ENCODE data around the gene APOC3.
"Not testable (repeated sequence)": the region's sequence is repeated elsewhere in the genome, so short reads cannot be mapped to it uniquely, and the experiment has no call there.

Gene APOC3

GRCh38 chr11:116832350-116833290 is 2.9 kb downstream of the APOC3 start:
- DNase-seq: no peak

DNA sequence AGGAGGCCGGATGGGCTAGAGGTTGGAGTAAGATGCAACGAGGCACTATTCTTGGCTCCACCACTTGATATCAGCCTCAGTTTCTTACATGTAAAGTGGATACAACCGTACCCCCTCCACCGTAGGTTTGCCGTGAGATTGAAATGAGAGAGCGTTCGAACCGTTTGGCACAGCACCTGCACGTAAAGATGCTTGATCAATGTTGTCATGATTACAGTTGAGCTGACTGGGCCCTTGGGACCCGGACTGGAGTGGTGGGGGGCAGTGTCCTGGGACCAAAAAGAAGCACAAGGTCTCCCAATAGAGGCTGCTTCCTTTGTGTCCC is 3.7 kb downstream of the APOC3 start:
- DNase-seq: no peak

- DNase-seq: no peak
Measured at GRCh38 chr11:116833816-116834534, 4.3 kb downstream of the APOC3 start.

GRCh38 chr11:116834535-116835041 is 4.9 kb downstream of the APOC3 start:
- DNase-seq: not testable (repeated sequence)

GRCh38 chr11:116835042-116835772 is 5.5 kb downstream of the APOC3 start:
- DNase-seq: no peak

DNA sequence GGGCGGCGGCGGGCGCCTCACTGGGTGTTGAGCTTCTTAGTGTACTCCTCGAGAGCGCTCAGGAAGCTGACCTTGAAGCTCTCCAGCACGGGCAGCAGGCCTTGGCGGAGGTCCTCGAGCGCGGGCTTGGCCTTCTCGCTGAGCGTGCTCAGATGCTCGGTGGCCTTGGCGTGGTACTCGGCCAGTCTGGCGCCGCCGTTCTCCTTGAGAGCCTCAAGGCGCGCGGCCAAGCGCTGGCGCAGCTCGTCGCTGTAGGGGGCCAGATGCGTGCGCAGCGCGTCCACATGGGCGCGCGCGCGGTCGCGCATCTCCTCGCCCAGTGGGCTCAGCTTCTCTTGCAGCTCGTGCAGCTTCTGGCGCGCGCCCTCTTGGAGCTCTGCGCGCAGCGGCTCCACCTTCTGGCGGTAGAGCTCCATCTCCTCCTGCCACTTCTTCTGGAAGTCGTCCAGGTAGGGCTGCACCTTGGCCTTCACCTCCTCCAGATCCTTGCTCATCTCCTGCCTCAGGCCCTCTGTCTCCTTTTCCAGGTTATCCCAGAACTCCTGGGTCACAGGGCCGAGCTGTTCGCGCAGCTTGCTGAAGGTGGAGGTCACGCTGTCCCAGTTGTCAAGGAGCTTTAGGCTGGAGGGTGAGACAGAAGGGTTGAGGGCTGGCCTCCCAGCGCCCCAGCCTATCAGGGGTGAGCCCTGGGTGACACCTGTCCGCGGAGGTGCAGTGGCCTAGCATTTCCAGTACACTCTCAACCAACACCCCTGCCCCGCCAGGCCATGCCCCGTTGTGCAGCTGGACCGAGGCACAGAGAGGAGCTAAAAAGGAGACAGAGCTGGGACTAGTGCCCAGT is 6.3 kb downstream of the APOC3 start:
- peak; percentile 76 for DNase-seq

DNA sequence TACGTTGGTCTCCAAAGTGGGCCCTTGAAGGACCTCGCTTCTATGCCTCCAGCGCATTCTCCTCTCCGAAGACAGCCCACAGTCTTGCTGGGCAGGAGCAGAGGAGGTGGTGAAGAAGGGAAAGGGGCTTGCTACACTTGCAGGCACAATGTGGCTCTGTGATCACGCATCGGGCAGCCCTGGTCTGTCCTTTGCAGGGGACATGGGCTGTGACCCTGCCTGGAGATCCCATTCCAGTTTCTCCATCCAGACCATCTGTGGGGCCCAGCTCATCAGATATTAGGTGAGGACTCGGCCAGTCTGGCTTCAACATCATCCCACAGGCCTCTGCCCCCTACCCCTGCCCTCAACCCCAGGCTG is 6.9 kb downstream of the APOC3 start:
- DNase-seq: no peak

DNA sequence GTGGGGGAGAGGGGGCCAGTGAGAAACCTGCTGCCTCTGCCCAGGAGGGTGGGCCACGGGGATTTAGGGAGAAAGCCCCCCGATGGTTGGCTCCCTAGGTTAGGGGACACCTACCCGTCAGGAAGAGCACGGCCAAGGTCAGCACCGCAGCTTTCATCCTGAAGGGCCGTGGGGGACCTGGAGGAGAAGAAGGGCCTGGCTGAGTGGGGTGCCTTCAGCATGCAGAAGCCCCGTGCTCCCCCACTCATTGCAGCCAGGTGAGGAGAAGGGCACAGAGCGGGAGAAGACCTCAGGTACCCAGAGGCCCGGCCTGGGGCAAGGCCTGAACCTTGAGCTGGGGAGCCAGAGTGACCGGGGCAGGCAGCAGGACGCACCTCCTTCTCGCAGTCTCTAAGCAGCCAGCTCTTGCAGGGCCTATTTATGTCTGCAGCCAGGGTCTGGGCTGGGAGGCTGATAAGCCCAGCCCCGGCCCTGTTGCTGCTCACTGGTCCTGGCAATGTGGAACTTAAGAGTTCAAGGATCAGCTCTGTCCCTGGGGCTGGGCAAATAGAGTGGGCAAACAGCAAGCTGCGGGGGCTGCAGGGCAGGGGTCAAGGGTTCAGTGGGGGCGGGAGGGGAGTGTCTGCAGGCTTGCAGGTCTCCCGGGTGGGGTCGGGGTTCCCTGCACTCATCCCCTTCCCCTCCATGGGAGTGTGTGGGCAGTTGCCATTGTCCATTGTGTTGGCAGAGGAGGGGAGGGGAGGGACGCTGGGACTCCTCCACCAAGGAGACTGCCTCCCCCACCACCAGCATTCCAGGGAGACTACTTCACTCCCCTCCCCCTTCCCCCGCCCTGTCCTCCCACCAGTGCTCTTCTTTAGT is 7.8 kb downstream of the APOC3 start, which contains the start of gene APOA1:
Gene APOA1 (minus strand): TSS at position 392 of the 861 bp plus-strand sequence. CDS start 235 bp downstream, at position 157.
- DNase-seq: no peak

DNA sequence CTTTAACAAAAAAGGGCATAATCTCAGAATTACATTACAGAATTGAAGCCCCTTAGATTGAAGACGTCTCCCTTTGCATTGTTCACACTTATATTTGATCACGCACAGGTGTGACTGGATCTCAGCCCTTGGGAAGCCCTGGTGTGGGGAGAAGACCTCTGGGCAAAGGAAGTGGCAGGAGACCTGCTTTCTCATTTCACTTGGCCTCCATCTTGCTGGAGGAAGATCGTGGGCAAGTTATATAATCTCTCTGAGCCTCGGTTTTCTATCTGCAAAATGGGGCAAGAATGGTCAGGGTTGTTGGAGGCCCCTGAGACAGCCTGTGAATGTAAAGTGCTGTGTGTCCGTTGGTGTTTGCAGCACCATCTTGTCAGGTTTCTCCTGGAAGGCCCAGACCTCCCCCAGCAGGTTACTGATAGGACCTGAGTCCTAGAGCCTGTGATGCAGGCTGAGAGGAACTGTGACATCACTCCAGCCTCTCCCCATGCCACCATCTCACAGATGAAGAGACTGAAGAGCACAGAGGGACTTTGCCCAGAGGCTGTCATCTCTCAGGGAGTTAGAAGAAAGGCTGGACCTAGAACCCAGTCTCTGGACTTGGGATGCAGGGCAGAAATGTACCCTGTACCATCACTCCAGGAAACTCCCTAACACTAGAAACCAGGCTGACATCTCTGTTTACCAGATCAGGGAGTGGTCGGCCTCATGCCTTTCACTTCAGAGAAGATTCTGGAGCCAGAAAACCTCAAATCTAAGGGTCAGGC is 8.8 kb downstream of the APOC3 start:
- no peak for DNase-seq

GRCh38 chr11:116840224-116840745 is 10.6 kb downstream of the APOC3 start:
- no peak for DNase-seq

GRCh38 chr11:116840746-116841296 is 11.1 kb downstream of the APOC3 start:
- DNase-seq: no peak

DNA sequence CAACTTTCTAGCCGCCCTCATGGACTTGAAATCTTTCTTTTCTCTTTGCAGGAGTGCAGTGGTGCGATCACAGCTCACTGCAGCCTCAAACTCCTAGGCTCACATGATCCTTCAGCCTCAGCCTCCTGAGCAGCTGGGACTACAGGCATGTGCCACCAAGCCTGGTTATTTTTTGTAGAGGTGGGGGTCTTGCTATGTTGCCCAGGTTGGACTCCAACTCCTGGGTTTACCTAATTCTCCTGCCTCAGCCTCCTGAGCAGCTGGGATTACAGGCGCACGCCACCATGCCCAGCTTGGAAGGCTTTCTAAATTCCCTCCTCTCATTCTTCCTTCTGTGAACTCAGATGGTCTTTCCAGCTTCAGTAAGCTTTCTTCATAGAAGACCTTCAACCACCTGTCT is 12.4 kb downstream of the APOC3 start:
- no peak for DNase-seq

DNA sequence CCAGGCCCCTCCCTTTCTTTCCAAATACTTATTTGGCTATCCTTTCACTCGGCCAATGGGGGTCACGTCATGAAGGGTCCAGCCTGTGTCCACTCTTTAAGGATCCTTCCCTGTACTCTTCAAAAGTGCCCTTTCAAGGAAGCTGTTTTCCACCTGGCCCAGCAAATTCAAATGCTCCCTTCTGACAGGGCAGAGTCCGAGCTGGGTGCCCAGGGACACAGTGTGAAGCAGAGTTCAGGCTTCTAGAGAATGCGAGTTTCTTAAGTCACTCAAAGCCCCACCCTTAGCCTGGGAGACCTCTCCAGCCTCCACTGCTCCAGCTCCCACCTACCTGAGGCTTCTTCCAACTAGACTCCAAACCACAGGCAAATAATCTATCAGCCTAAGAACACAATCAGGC is 13.2 kb downstream of the APOC3 start:
- DNase-seq: no peak

DNA sequence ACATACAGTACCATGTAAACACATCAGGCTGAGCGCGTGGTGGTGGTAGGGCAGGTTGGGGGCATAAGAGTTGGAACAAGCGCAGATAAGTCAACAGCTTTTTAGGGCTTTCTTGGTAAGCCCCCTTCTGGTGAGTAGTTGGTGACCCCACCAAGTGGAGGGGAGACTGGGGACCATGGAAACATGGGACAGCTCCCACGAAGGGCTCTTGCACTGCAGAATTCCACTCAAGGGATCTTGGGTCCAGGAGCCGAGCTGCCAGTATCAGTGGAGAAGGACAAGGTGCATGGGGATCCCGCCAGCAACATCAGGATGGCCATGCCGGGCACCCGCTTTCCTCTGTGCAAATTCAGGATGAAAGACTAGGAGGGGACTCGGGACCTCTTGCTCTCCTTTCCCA is 14.0 kb downstream of the APOC3 start:
- no peak for DNase-seq

- DNase-seq: no peak
Measured at GRCh38 chr11:116844722-116845121, 15.0 kb downstream of the APOC3 start.

DNA sequence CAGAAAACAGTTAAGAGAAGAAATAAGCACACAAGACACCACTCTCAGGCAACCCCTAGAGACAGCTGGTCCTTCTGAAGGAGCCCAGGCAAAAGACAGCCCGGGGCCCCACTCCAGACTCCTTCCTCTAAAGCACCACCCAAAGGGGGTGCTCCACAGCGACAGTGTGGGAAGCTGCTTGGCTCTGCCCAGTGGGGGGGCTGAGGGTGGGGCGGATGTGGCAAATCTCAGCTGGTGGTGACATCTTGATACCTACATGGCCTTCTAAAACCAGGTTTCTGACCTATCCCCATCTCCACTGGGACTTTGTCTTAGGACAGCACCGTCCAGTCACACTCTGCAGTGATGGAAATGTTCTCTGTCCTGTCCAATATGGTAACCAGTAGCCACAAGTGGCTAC is 17.9 kb downstream of the APOC3 start:
- no peak for DNase-seq

DNA sequence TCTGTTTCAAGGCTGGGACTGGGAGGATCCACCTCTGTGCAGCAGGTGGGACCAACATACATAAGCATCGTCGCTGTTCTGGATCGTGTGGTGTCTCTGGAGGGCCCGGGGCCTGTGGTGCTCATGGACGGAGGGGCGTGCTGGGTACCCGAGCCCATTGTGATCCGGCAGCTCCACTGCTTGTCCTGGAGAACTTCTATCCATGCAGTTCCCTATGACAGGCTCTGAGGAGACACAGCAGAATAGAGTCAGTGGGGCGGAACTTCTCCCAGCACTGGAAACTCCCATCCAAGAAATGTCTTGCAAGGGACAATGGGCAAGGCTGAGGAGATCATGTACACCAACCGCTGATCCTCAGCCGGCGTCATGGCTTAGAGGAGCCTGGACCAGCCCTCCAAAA is 19.4 kb downstream of the APOC3 start:
- no peak for DNase-seq

DNA sequence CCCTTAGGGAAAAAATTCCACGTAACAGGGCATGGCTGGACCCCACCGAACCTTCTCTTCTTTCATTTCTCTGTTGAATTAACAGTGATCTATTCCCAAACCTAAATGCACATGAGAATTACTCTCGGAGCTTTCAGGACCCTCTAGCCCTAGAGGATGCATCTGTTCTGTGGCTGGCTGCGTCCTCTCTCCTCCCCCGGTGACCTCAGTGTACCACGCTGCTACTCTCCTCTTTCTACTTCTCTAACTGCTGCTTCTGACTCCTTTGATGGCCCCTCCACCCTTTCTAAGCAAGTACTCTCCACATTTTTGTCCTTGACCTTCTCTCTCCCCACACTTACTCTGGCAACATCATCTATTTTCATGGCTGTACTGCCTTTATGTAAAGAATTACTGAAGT is 19.8 kb downstream of the APOC3 start:
- no peak for DNase-seq

DNA sequence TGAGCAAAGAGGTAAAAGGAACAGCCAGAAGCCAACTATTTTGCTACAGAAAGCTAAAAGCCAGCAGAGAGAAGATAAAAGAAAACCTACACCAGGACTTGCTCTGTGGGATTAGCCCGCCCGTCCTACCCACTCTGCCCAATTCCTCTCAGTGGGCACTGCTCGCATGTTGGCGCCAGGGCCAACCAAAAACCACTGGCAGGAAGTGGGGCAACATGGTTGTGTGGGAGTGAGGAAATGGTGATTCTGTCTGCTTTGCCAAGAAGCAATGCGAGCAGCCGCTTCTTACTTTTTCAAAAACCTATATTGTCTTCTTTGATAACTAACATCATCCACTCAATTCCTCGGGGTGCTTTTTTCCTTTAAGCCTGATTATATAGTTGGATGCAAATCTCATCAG is 21.9 kb downstream of the APOC3 start:
- no peak for DNase-seq

All from DMS153 (cell line).